Uterus (tissue), 2 donors: ENCODE measurements around the gene ZNF100.

ENCODE experiments used
- CTCF ChIP-seq, 4 experiments: fragments of 200-600 bp in 2 of 4; fragments of 450-650 bp in 2 of 4; sonication (generic) in 2 of 4; IDR thresholded peaks; one replicate each; pipeline ENCODE4 v1.5.1; 2016 to 2019; ENCODE audit warnings: antibody characterized with exemption in 4 of 4, mild to moderate bottlenecking in 2 of 4, moderate library complexity in 1 of 4
- POLR2A ChIP-seq, 2 donors: fragments of 450-650 bp; IDR thresholded peaks; one replicate each; pipeline ENCODE4 v1.6.1; 2016; ENCODE audit warnings: antibody characterized with exemption in 2 of 2, mild to moderate bottlenecking in 1 of 2, moderate library complexity in 1 of 2

GRCh38 chr19:21680671-21681070 is 86.7 kb downstream of the ZNF100 start:
- TF ChIP-seq CTCF (IDR thresholded peaks at IDR 0.05), result no peak
- TF ChIP-seq POLR2A (IDR thresholded peaks at IDR 0.05), result no peak
